Retinal pigment epithelial cell (primary cell): Measurements from ENCODE around the gene PGM5.
"Not testable (repeated sequence)": the region's sequence is repeated elsewhere in the genome, so short reads cannot be mapped to it uniquely, and the experiment has no call there.

Source experiments
- DNase-seq: peaks from one replicate; pipeline ENCODE4 v3.0.0-alpha.2; 2010; ENCODE audit warnings: low read depth
- H3K4me3 ChIP-seq: 2 replicates; pipeline ENCODE4 v1.5.1; 2011; ENCODE audit warnings: mild to moderate bottlenecking, low read length, control low read depth, moderate library complexity
- CTCF ChIP-seq: conservative IDR thresholded peaks from 2 replicates; pipeline ENCODE4 v1.5.1; 2011; ENCODE audit warnings: low read depth, low read length, control low read depth, inconsistent platforms

The PGM5 gene

GRCh38 chr9:68366933-68367547 is 10.6 kb downstream of the PGM5 start:
- H3K4me3 ChIP-seq: peak overlapping the region; percentile 9
- DNase-seq: peak; percentile 71

- H3K4me3 ChIP-seq, DNase-seq: not testable (repeated sequence)
These were observed 19.4 kb downstream of the PGM5 start for GRCh38 chr9:68375789-68376188.

GRCh38 chr9:68377723-68378122 is 21.3 kb downstream of the PGM5 start:
- not testable (repeated sequence) for H3K4me3 ChIP-seq, DNase-seq

- DNase-seq, H3K4me3 ChIP-seq: not testable (repeated sequence)
These were observed 27.5 kb downstream of the PGM5 start for GRCh38 chr9:68383894-68384293.

- H3K4me3 ChIP-seq, DNase-seq: not testable (repeated sequence)
These were observed 33.1 kb downstream of the PGM5 start for GRCh38 chr9:68389558-68389957.

- H3K4me3 ChIP-seq: not testable (repeated sequence)
These were observed 34.3 kb downstream of the PGM5 start for GRCh38 chr9:68390737-68391136.

GRCh38 chr9:68396411-68397094 is 40.1 kb downstream of the PGM5 start:
- H3K4me3 ChIP-seq, DNase-seq: not testable (repeated sequence)

More at GRCh38 chr9:68390737-68391136, 34.3 kb downstream of the PGM5 start:
- not testable (repeated sequence) for DNase-seq

- not testable (repeated sequence) for DNase-seq
These were observed 40.6 kb downstream of the PGM5 start for GRCh38 chr9:68397095-68397423.

GRCh38 chr9:68397796-68398195 is 41.4 kb downstream of the PGM5 start:
- H3K4me3 ChIP-seq: not testable (repeated sequence)
- peak; percentile 11 for DNase-seq

More at GRCh38 chr9:68397095-68397423, 40.6 kb downstream of the PGM5 start:
- not testable (repeated sequence) for H3K4me3 ChIP-seq

GRCh38 chr9:68398324-68398723 is 41.9 kb downstream of the PGM5 start:
- H3K4me3 ChIP-seq, DNase-seq: not testable (repeated sequence)

GRCh38 chr9:68404421-68405185 is 48.2 kb downstream of the PGM5 start:
- not testable (repeated sequence) for DNase-seq

GRCh38 chr9:68411865-68412264 is 55.5 kb downstream of the PGM5 start:
- DNase-seq, H3K4me3 ChIP-seq: not testable (repeated sequence)

More at GRCh38 chr9:68404421-68405185, 48.2 kb downstream of the PGM5 start:
- H3K4me3 ChIP-seq: not testable (repeated sequence)

GRCh38 chr9:68412754-68413153 is 56.3 kb downstream of the PGM5 start:
- not testable (repeated sequence) for H3K4me3 ChIP-seq, DNase-seq

GRCh38 chr9:68415065-68415464 is 58.7 kb downstream of the PGM5 start:
- not testable (repeated sequence) for H3K4me3 ChIP-seq, DNase-seq

- peak; percentile 55 for TF ChIP-seq CTCF
- no peak for DNase-seq
- H3K4me3 ChIP-seq: no peak overlapping the region
These were observed 60.6 kb downstream of the PGM5 start for GRCh38 chr9:68416936-68417564.
